Activated T-cell treated with anti-CD3 and anti-CD28 coated beads, Interleukin-2, amount 50 U/mL, for 4 hours (primary cell): ENCODE results near the gene PGBD5. TPM values are rescaled to one million over a fixed set of nuclear protein-coding genes. Genes with fewer than 3 reads are reported as not detected.

Source experiments
- ATAC-seq, 2 donors: fragments of 200-7000 bp; cut with Tn5 transposase; one replicate each; pipeline ENCODE4 v1.10.0; 2021
- DNase-seq: peaks from one replicate; pipeline ENCODE4 v3.0.0-alpha.2; 2020
- H3K27me3 Mint-ChIP-seq: one replicate; pipeline ENCODE4 v1.8.0; 2021; ENCODE audit warnings: low read depth, mixed read lengths
- H3K36me3 Mint-ChIP-seq: one replicate; pipeline ENCODE4 v1.8.0; 2022; ENCODE audit warnings: mixed read lengths; ENCODE audit not compliant: insufficient read depth
- H3K4me1 Mint-ChIP-seq: one replicate; pipeline ENCODE4 v1.8.0; 2021; ENCODE audit warnings: low read depth, mixed read lengths
- H3K4me3 Mint-ChIP-seq: one replicate; pipeline ENCODE4 v1.8.0; 2021; ENCODE audit warnings: mild to moderate bottlenecking, moderate library complexity, mixed read lengths
- H3K9me3 Mint-ChIP-seq: one replicate; pipeline ENCODE4 v1.8.0; 2021; ENCODE audit warnings: mixed read lengths
- total RNA-seq, 3 donors: library from RNA; stranded (reverse); gene quantifications; one replicate each; pipeline ENCODE4 v1.2.1, GENCODE V29; 2021

The PGBD5 gene
- total RNA-seq, 3 donors from 2014 or later = 0.08 to 0.10 TPM; not detected in 1

- Mint-ChIP-seq H3K27me3 (peaks cover 13% of the 10 kb centered on the region), H3K9me3 (no peaks in the 10 kb centered on the region), H3K4me1 (no peaks in the 10 kb centered on the region), H3K4me3 (no peak overlapping the region), H3K36me3 (no peaks in the 10 kb centered on the region)
- ATAC-seq (no peak), DNase-seq (no peak)
Measured at GRCh38 chr1:230316864-230317745, 109.0 kb downstream of the PGBD5 start.

- DNase-seq = no peak
- no peaks in the 10 kb centered on the region for H3K9me3 Mint-ChIP-seq
- H3K4me1 Mint-ChIP-seq = peaks cover 2% of the 10 kb centered on the region
Measured at GRCh38 chr1:230315099-230315498, 111.0 kb downstream of the PGBD5 start.

GRCh38 chr1:230314142-230314470 is 112.0 kb downstream of the PGBD5 start:
- DNase-seq (no peak), ATAC-seq (no peak)
- H3K4me1 Mint-ChIP-seq = peaks cover 2% of the 10 kb centered on the region
- no peak overlapping the region for H3K4me3 Mint-ChIP-seq
- H3K9me3 Mint-ChIP-seq = no peaks in the 10 kb centered on the region
- H3K27me3 Mint-ChIP-seq = peaks cover 5% of the 10 kb centered on the region
- no peaks in the 10 kb centered on the region for H3K36me3 Mint-ChIP-seq

More at GRCh38 chr1:230315099-230315498, 111.0 kb downstream of the PGBD5 start:
- no peak for ATAC-seq
- no peaks in the 10 kb centered on the region for H3K36me3 Mint-ChIP-seq
- no peak overlapping the region for H3K4me3 Mint-ChIP-seq
- H3K27me3 Mint-ChIP-seq = peaks cover 11% of the 10 kb centered on the region

- ATAC-seq = no peak
- Mint-ChIP-seq H3K36me3 (no peaks in the 10 kb centered on the region), H3K9me3 (no peaks in the 10 kb centered on the region), H3K27me3 (peaks cover 5% of the 10 kb centered on the region), H3K4me3 (no peak overlapping the region), H3K4me1 (peaks cover 2% of the 10 kb centered on the region)
- no peak for DNase-seq
Measured at GRCh38 chr1:230313453-230314141, 112.5 kb downstream of the PGBD5 start.

GRCh38 chr1:230312676-230313075 is 113.5 kb downstream of the PGBD5 start:
- Mint-ChIP-seq H3K4me3 (no peak overlapping the region), H3K27me3 (peaks cover 2% of the 10 kb centered on the region), H3K4me1 (peaks cover 2% of the 10 kb centered on the region), H3K36me3 (no peaks in the 10 kb centered on the region), H3K9me3 (no peaks in the 10 kb centered on the region)
- no peak for ATAC-seq
- DNase-seq = no peak

- ATAC-seq (peak; percentile 58 to 59), DNase-seq (peak; percentile 61)
- Mint-ChIP-seq H3K4me3 (no peak overlapping the region), H3K36me3 (no peaks in the 10 kb centered on the region), H3K27me3 (peaks cover 2% of the 10 kb centered on the region), H3K9me3 (no peaks in the 10 kb centered on the region), H3K4me1 (peaks cover 7% of the 10 kb centered on the region)
Measured at GRCh38 chr1:230310381-230311163, 115.6 kb downstream of the PGBD5 start.

GRCh38 chr1:230309646-230310177 is 116.4 kb downstream of the PGBD5 start:
- Mint-ChIP-seq H3K9me3 (no peaks in the 10 kb centered on the region), H3K4me3 (no peak overlapping the region), H3K36me3 (no peaks in the 10 kb centered on the region), H3K27me3 (peaks cover 2% of the 10 kb centered on the region), H3K4me1 (peaks cover 7% of the 10 kb centered on the region)
- ATAC-seq = no peak
- no peak for DNase-seq

- Mint-ChIP-seq H3K4me1 (peaks cover 10% of the 10 kb centered on the region), H3K9me3 (no peaks in the 10 kb centered on the region)
Measured at GRCh38 chr1:230308821-230309220, 117.3 kb downstream of the PGBD5 start.

GRCh38 chr1:230308039-230308438 is 118.1 kb downstream of the PGBD5 start:
- no peaks in the 10 kb centered on the region for H3K9me3 Mint-ChIP-seq
- ATAC-seq (no peak), DNase-seq (no peak)
- H3K4me1 Mint-ChIP-seq = peaks cover 13% of the 10 kb centered on the region
- H3K27me3 Mint-ChIP-seq = peaks cover 2% of the 10 kb centered on the region
- H3K4me3 Mint-ChIP-seq = no peak overlapping the region
- H3K36me3 Mint-ChIP-seq = no peaks in the 10 kb centered on the region

More at GRCh38 chr1:230308821-230309220, 117.3 kb downstream of the PGBD5 start:
- no peaks in the 10 kb centered on the region for H3K36me3 Mint-ChIP-seq
- DNase-seq (no peak), ATAC-seq (no peak)
- no peak overlapping the region for H3K4me3 Mint-ChIP-seq
- H3K27me3 Mint-ChIP-seq = peaks cover 2% of the 10 kb centered on the region

GRCh38 chr1:230307213-230307612 is 118.9 kb downstream of the PGBD5 start:
- H3K9me3 Mint-ChIP-seq = no peaks in the 10 kb centered on the region
- H3K4me1 Mint-ChIP-seq = peaks cover 13% of the 10 kb centered on the region
- no peaks in the 10 kb centered on the region for H3K36me3 Mint-ChIP-seq
- H3K27me3 Mint-ChIP-seq = peaks cover 2% of the 10 kb centered on the region
- DNase-seq (no peak), ATAC-seq (no peak)
- no peak overlapping the region for H3K4me3 Mint-ChIP-seq

GRCh38 chr1:230306169-230306568 is 120.0 kb downstream of the PGBD5 start:
- Mint-ChIP-seq H3K4me1 (peaks cover 13% of the 10 kb centered on the region), H3K4me3 (no peak overlapping the region), H3K36me3 (no peaks in the 10 kb centered on the region), H3K9me3 (no peaks in the 10 kb centered on the region), H3K27me3 (peaks cover 2% of the 10 kb centered on the region)
- peak; percentile 68 to 79 for ATAC-seq
- no peak for DNase-seq

GRCh38 chr1:230303822-230304221 is 122.3 kb downstream of the PGBD5 start:
- no peak for DNase-seq
- H3K36me3 Mint-ChIP-seq = no peaks in the 10 kb centered on the region
- H3K9me3 Mint-ChIP-seq = no peaks in the 10 kb centered on the region
- peaks cover 11% of the 10 kb centered on the region for H3K4me1 Mint-ChIP-seq
- no peak overlapping the region for H3K4me3 Mint-ChIP-seq
- no peaks in the 10 kb centered on the region for H3K27me3 Mint-ChIP-seq
- peak; percentile 73 to 75 for ATAC-seq

- no peak overlapping the region for H3K4me3 Mint-ChIP-seq
- no peaks in the 10 kb centered on the region for H3K36me3 Mint-ChIP-seq
- DNase-seq = no peak
- peaks cover 11% of the 10 kb centered on the region for H3K4me1 Mint-ChIP-seq
- H3K9me3 Mint-ChIP-seq = no peaks in the 10 kb centered on the region
- no peaks in the 10 kb centered on the region for H3K27me3 Mint-ChIP-seq
- no peak for ATAC-seq
Measured at GRCh38 chr1:230303069-230303468, 123.1 kb downstream of the PGBD5 start.

- Mint-ChIP-seq H3K27me3 (no peaks in the 10 kb centered on the region), H3K4me3 (no peak overlapping the region), H3K9me3 (no peaks in the 10 kb centered on the region), H3K4me1 (peaks cover 11% of the 10 kb centered on the region), H3K36me3 (no peaks in the 10 kb centered on the region)
- DNase-seq (no peak), ATAC-seq (no peak)
Measured at GRCh38 chr1:230301822-230302221, 124.3 kb downstream of the PGBD5 start.
